Stimulated activated CD8-positive, alpha-beta memory T cell treated with anti-CD3 and anti-CD28 coated beads, Interleukin-15, amount 100 ng/mL, for 4 hours (primary cell): ENCODE data around the gene TYROBP.
A peak's percentile ranks its signal among the peaks of the same experiment; 100 is the strongest.
"Not testable (repeated sequence)": the region's sequence is repeated elsewhere in the genome, so short reads cannot be mapped to it uniquely, and the experiment has no call there.

ENCODE experiments used
- DNase-seq, 2 donors: peaks; one replicate each; pipeline ENCODE4 v3.0.0-alpha.2; 2020; ENCODE audit warnings: low read depth in 2 of 2

TYROBP gene

GRCh38 chr19:35899547-35900214 lies 8.4 kb downstream of the TYROBP start:
- DNase-seq: peak; percentile 77 to 81

- DNase-seq: no peak
Measured at GRCh38 chr19:35898499-35898809, 9.6 kb downstream of the TYROBP start.

- no peak for DNase-seq
Measured at GRCh38 chr19:35897706-35898451, 10.2 kb downstream of the TYROBP start.

GRCh38 chr19:35896643-35897040 lies 11.5 kb downstream of the TYROBP start:
- DNase-seq: no peak

- DNase-seq: no peak
Measured at GRCh38 chr19:35895911-35896642, 12.0 kb downstream of the TYROBP start.

- DNase-seq: no peak
Measured at GRCh38 chr19:35894342-35894741, 13.8 kb downstream of the TYROBP start.

- DNase-seq: not testable (repeated sequence)
Measured at GRCh38 chr19:35891819-35892218, 16.3 kb downstream of the TYROBP start.

GRCh38 chr19:35890113-35890650 lies 17.9 kb downstream of the TYROBP start:
- DNase-seq: no peak

GRCh38 chr19:35889370-35890112 lies 18.6 kb downstream of the TYROBP start:
- no peak for DNase-seq

GRCh38 chr19:35888398-35888797 lies 19.7 kb downstream of the TYROBP start:
- DNase-seq: no peak

GRCh38 chr19:35887197-35887596 lies 20.9 kb downstream of the TYROBP start:
- no peak for DNase-seq

- DNase-seq: no peak
Measured at GRCh38 chr19:35885904-35886303, 22.2 kb downstream of the TYROBP start.

GRCh38 chr19:35885225-35885738 lies 22.8 kb downstream of the TYROBP start:
- no peak for DNase-seq

GRCh38 chr19:35883882-35884281 lies 24.2 kb downstream of the TYROBP start:
- no peak for DNase-seq

GRCh38 chr19:35882114-35882832 lies 25.8 kb downstream of the TYROBP start:
- no peak for DNase-seq

GRCh38 chr19:35879770-35880317 lies 28.3 kb downstream of the TYROBP start:
- DNase-seq: peak in 1 of 2 donors; percentile 29

- DNase-seq: no peak
Measured at GRCh38 chr19:35879068-35879467, 29.0 kb downstream of the TYROBP start.

- no peak for DNase-seq
Measured at GRCh38 chr19:35874392-35874930, 33.6 kb downstream of the TYROBP start.

GRCh38 chr19:35872180-35872579 lies 35.9 kb downstream of the TYROBP start:
- no peak for DNase-seq

- no peak for DNase-seq
Measured at GRCh38 chr19:35871611-35872010, 36.5 kb downstream of the TYROBP start.
